ENCODE measurements around the gene ST6GAL1. TPM values are rescaled to one million over a fixed set of nuclear protein-coding genes. Genes with fewer than 3 reads are reported as not detected.

Gene ST6GAL1
- total RNA-seq, 1 donor from 2014 or later: 68.2 TPM

- TF ChIP-seq CTCF (IDR thresholded peaks at IDR 0.05): no peak
Observed at GRCh38 chr3:186935133-186935532, 4.8 kb downstream of the ST6GAL1 start.

GRCh38 chr3:186937017-186937875 is 6.9 kb downstream of the ST6GAL1 start:
- Mint-ChIP-seq H3K4me1 (ENCODE audit: unreplicated experiment) (peaks cover 28% of the 10 kb centered on the region), H3K36me3 (ENCODE audit: unreplicated experiment) (peaks cover 25% of the 10 kb centered on the region), H3K27ac (ENCODE audit: unreplicated experiment) (no peak overlapping the region), H3K9me3 (ENCODE audit: unreplicated experiment) (no peaks in the 10 kb centered on the region), H3K4me3 (ENCODE audit: unreplicated experiment) (no peak overlapping the region), H3K27me3 (ENCODE audit: unreplicated experiment) (no peaks in the 10 kb centered on the region)
- no peak for DNase-seq (ENCODE audit: extremely low spot score, unreplicated experiment)
- no peak for TF ChIP-seq CTCF (IDR thresholded peaks at IDR 0.05)

More at GRCh38 chr3:186935133-186935532, 4.8 kb downstream of the ST6GAL1 start:
- Mint-ChIP-seq H3K36me3 (ENCODE audit: unreplicated experiment) (peaks cover 22% of the 10 kb centered on the region), H3K4me3 (ENCODE audit: unreplicated experiment) (no peak overlapping the region), H3K27me3 (ENCODE audit: unreplicated experiment) (no peaks in the 10 kb centered on the region), H3K27ac (ENCODE audit: unreplicated experiment) (no peak overlapping the region), H3K4me1 (ENCODE audit: unreplicated experiment) (peaks cover 26% of the 10 kb centered on the region), H3K9me3 (ENCODE audit: unreplicated experiment) (no peaks in the 10 kb centered on the region)
- DNase-seq (ENCODE audit: extremely low spot score, unreplicated experiment): no peak

- TF ChIP-seq CTCF (IDR thresholded peaks at IDR 0.05): no peak
- Mint-ChIP-seq H3K4me1 (ENCODE audit: unreplicated experiment) (peaks cover 16% of the 10 kb centered on the region), H3K27me3 (ENCODE audit: unreplicated experiment) (no peaks in the 10 kb centered on the region), H3K36me3 (ENCODE audit: unreplicated experiment) (peaks cover 29% of the 10 kb centered on the region), H3K9me3 (ENCODE audit: unreplicated experiment) (no peaks in the 10 kb centered on the region), H3K27ac (ENCODE audit: unreplicated experiment) (no peak overlapping the region), H3K4me3 (ENCODE audit: unreplicated experiment) (no peak overlapping the region)
- no peak for DNase-seq (ENCODE audit: extremely low spot score, unreplicated experiment)
Observed at GRCh38 chr3:186938716-186939115, 8.4 kb downstream of the ST6GAL1 start.

GRCh38 chr3:186939536-186939935 is 9.2 kb downstream of the ST6GAL1 start:
- Mint-ChIP-seq H3K9me3 (ENCODE audit: unreplicated experiment) (no peaks in the 10 kb centered on the region), H3K4me1 (ENCODE audit: unreplicated experiment) (peaks cover 12% of the 10 kb centered on the region), H3K27me3 (ENCODE audit: unreplicated experiment) (no peaks in the 10 kb centered on the region), H3K4me3 (ENCODE audit: unreplicated experiment) (no peak overlapping the region), H3K36me3 (ENCODE audit: unreplicated experiment) (peaks cover 32% of the 10 kb centered on the region), H3K27ac (ENCODE audit: unreplicated experiment) (no peak overlapping the region)
- TF ChIP-seq CTCF (IDR thresholded peaks at IDR 0.05): no peak
- no peak for DNase-seq (ENCODE audit: extremely low spot score, unreplicated experiment)

GRCh38 chr3:186940967-186941366 is 10.6 kb downstream of the ST6GAL1 start:
- H3K9me3 Mint-ChIP-seq (ENCODE audit: unreplicated experiment): no peaks in the 10 kb centered on the region
- H3K27ac Mint-ChIP-seq (ENCODE audit: unreplicated experiment): no peak overlapping the region
- TF ChIP-seq CTCF (IDR thresholded peaks at IDR 0.05): no peak
- H3K36me3 Mint-ChIP-seq (ENCODE audit: unreplicated experiment): peaks cover 27% of the 10 kb centered on the region
- no peak overlapping the region for H3K4me3 Mint-ChIP-seq (ENCODE audit: unreplicated experiment)
- H3K27me3 Mint-ChIP-seq (ENCODE audit: unreplicated experiment): no peaks in the 10 kb centered on the region
- DNase-seq (ENCODE audit: extremely low spot score, unreplicated experiment): no peak
- peaks cover 13% of the 10 kb centered on the region for H3K4me1 Mint-ChIP-seq (ENCODE audit: unreplicated experiment)
